ENCODE measurements around the gene WIPI1.
"Not testable (repeated sequence)": the region's sequence is repeated elsewhere in the genome, so short reads cannot be mapped to it uniquely, and the experiment has no call there.

Gene WIPI1

DNA sequence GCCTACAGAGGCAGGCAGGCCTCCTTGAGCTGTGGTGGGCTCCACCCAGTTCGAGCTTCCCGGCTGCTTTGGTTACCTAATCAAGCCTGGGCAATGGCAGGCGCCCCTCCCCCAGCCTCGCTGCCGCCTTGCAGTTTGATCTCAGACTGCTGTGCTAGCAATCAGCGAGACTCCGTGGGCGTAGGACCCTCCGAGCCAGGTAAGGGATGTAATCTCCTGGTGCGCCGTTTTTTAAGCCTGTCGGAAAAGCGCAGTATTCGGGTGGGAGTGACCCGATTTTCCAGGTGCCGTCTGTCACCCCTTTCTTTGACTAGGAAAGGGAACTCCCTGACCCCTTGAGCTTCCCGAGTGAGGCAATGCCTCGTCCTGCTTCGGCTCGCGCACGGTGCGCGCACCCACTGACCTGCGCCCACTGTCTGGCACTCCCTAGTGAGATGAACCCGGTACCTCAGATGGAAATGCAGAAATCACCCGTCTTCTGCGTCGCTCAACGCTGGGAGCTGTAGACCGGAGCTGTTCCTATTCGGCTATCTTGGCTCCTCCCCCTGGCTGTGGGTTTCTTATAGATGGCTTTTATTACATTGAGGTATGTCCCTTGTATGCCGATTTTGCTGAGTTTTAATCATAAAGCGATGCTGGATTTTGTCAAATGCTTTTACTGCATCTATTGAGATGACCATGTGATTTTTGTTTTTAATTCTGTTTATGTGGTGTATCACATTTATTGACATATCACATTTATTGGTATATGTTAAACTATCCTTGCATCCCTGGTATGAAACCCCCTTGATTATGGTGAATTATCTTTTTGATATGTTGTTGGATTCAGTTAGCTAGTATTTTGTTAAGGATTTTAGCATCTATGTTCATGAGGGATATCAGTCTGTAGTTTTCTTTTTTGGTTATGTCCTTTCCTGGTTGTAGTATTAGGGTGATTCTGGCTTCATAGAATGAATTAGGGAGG, 43.4 kb downstream of the WIPI1 start:
- DNase-seq: peak; percentile 69 to 70

- not testable (repeated sequence) for DNase-seq
Observed at GRCh38 chr17:68407656-68408055, 49.6 kb downstream of the WIPI1 start.

GRCh38 chr17:68403837-68404236, 53.5 kb downstream of the WIPI1 start:
- DNase-seq: not testable (repeated sequence)

DNA sequence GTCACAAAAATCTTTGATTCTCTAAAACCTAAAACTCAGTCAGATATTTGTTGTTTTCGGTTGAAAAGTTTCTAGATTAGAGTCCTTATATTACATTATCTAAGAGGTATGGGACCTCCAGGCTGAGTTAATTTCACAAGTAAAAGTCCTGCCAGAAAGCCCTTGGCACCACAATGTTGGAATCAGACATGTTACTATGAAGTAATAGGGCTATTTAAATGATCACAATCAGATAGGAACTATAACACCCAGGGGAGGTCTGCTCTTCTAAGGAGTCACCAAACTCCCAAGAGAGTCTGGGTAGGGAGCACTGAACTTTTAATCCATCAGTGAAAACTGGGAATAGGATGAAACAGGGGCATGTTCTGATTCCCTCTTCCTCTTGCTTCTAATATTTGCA, 54.2 kb downstream of the WIPI1 start:
- no peak for DNase-seq

- no peak for DNase-seq
Observed at GRCh38 chr17:68401288-68401687, 56.0 kb downstream of the WIPI1 start.

- DNase-seq: no peak
Observed at GRCh38 chr17:68400404-68400735, 56.9 kb downstream of the WIPI1 start.

- no peak for DNase-seq
Observed at GRCh38 chr17:68399638-68400403, 57.5 kb downstream of the WIPI1 start.

DNA sequence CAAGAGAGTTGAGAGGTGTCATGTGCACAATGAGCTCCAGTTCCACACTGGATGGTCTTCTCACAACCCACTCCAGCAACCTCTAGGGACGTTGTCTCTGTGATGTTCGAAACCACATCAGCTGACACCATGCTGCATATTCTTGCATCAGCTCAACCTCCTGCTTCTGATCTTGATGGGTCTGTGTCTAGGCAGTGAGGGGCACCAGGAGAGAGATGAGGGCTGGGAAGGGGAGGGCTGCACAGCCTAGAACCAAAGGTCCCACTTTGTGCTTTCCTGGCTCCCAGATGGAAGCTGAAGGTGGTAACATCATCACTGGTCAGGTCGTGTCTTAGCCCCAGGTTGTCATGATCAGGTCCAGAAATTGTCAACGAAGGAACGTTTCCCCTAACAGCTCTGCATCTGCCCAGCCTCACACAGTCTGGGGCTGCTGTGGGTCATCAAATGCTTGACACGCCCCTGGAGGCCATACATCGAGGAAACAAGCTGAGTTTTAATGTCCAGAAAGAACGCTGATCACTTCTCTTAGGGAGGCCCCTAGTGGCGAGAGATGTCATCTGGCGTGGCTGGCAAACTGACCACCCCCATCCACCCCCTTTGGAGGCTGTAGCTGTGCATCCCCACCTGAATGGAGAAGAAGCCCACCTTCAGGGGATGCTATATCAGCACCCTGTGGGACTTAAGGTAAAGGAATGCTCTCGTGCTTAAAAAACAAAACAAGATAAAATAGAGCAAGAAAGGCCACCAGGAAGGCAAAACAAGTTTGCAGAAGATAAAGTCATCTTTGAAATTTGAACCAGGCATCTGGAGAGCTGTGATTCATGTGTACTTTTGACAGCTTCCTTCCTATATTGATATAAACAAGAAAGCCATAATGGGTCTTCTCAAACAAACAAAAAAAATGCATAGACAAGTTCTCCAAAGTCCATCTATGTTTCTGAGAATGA, 58.3 kb downstream of the WIPI1 start:
- DNase-seq: peak; percentile 34 to 58

GRCh38 chr17:68397108-68397536, 60.2 kb downstream of the WIPI1 start:
- DNase-seq: no peak

- no peak for DNase-seq
Observed at GRCh38 chr17:68396226-68397107, 60.8 kb downstream of the WIPI1 start.

GRCh38 chr17:68394608-68395331, 62.5 kb downstream of the WIPI1 start:
- no peak for DNase-seq

DNA sequence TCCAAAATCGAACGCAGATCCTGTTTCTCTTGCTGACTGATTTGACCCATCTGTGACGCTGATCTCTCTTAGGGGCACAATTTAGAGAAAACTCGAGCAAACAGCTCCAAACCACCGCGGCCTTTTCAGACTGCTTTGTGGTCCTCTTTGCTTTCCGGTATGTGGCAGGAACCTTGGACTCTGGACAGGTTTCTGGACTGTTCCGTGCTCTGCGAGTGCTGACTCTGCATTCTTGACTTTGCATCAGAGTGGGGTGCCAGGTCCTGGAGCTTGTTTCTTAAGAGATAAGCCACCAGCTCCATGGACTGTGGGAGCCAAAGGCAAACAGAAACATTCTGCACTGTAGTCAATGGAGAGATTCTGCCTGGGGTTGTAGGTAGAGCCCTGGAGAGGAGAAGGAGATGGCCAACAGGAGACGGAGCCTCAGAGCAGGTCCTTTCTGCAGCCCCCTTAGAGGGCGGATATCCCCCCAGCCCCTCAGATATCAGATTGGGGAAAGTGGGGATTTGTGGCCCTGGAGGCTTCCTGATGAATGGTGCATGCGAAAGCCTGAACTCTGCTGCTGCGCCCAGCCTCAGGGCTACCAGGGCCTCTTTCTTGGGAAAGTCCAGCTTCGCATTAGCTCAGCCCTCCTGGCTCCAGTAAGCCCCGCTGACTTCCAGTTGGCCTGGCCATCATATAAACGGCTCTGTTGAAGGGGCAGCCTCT, 65.6 kb downstream of the WIPI1 start:
- no peak for DNase-seq

- no peak for DNase-seq
Observed at GRCh38 chr17:68390888-68391545, 66.3 kb downstream of the WIPI1 start.

DNA sequence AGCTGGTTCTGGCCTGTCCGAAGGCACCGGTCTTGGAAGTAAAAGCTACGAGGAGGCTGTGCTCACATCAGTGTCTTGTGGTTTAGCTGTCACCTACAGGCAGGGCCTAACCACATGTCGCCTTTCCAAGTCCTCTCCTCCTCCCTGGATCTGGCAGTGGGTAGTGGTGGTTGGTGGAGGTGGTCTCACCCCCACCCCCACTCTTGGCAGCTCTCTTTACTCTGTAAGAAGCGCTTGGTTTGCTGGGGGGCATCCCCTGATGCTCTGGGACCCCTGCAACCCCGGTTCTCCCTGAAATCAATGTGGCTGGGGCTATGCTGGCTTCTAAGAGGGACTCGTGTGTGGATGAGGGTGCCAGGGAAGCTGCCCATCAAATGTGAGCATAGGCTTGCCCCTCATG, 68.3 kb downstream of the WIPI1 start:
- no peak for DNase-seq

DNA sequence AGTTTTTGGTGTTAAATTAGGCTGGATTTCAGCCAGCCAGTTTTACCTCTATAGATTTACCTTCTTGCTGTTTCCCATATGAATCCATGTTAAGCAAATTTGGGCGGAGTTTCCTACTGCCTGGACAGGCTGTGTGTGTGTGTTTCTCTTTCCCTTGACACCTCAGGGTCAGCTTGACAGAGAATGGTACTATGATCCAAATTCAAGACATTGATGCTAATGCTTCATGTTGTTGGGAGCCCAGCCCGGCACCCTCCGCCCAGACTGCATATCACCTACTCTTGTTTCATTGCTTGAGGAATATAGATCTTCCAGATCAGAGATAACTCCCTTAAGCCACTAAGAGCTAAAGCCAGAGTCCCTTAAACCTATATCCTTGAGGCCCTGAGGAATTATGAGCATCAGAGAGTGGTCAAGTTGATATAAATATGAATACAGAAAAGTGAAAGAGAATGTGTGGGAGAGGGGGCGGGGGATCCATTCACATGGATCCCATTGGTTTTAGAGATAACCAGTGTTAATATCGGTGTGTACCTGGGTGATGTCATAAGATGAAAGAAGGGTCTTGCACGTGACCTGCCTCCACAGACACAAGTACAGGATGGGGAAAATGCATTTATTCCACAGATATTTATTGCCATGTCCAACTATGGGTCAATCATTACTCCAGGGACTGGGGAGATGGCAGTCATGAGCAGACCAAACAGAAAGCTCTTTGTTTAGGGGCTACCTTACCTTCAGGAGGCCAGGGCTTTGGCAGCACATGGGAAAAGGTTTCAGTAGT, 69.7 kb downstream of the WIPI1 start:
- no peak for DNase-seq

- DNase-seq: no peak
Observed at GRCh38 chr17:68385490-68386215, 71.6 kb downstream of the WIPI1 start.

- DNase-seq: no peak
Observed at GRCh38 chr17:68384941-68385340, 72.4 kb downstream of the WIPI1 start.

DNA sequence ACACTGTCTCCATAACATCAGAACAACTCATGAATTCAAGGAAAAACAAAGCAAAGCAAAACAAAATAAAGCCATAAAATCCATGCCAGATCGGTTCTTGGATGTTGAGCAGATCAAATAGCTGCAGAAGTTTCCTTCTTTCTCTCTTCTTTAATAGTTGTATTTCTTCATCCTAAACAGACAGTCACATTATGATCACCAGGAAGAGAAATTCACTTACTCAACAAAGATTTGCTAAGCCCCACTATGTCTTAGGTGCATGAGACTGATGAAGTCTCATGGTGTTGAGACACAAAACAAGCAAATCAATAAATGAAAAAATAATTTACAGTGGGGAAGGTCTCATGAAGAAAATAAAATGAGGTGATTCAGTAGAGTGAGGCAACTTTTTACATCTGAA, 72.8 kb downstream of the WIPI1 start:
- DNase-seq: no peak
